Panc1 (cell line): Measurements from ENCODE around the gene CDK14. TPM values are rescaled to one million over a fixed set of nuclear protein-coding genes. Genes with fewer than 3 reads are reported as not detected.

Experiments used
- ATAC-seq: fragments of 200-7000 bp; cut with Tn5 transposase; 2 replicates; pipeline ENCODE4 v1.9.1; 2020; ENCODE audit warnings: mild to moderate bottlenecking, moderate library complexity
- BruUV-seq: library from RNA; stranded (reverse); fragments of 400-500 nt; replicated peaks from 2 replicates; lab custom pipeline; 2021; lab: Mats Ljungman, UMichigan
- CTCF ChIA-PET: fragments of 300-600 bp; sonication (Branson Sonifier 250); formaldehyde crosslinking; loops from one replicate; lab custom pipeline; 2022; ENCODE audit warnings: antibody characterized with exemption; lab: Charles Lee
- POLR2A ChIA-PET: fragments of 300-600 bp; sonication (Branson Sonifier 250); formaldehyde crosslinking; loops from one replicate; lab custom pipeline; 2022; ENCODE audit warnings: antibody characterized with exemption; lab: Charles Lee
- DNase-seq: peaks from one replicate; pipeline ENCODE4 v3.0.0-alpha.2; 2010; ENCODE audit warnings: low read depth, low spot score
- H3K27ac ChIP-seq: 2 replicates; pipeline ENCODE4 v1.5.1; 2011; ENCODE audit warnings: mild to moderate bottlenecking, low read length, inconsistent platforms
- H3K27me3 ChIP-seq: fragments of 200-500 bp; sonication (Bioruptor generic); 2 replicates; pipeline ENCODE4 v1.6.0; 2014; ENCODE audit warnings: low read length, inconsistent platforms; ENCODE audit not compliant: control insufficient read depth, insufficient read depth
- H3K36me3 ChIP-seq: fragments of 200-500 bp; sonication (Bioruptor generic); 2 replicates; pipeline ENCODE4 v1.5.1; 2014; ENCODE audit warnings: inconsistent platforms, mild to moderate bottlenecking, low read length, moderate library complexity; ENCODE audit not compliant: control insufficient read depth, insufficient read depth
- H3K4me1 ChIP-seq: 2 replicates; pipeline ENCODE4 v1.5.1; 2011; ENCODE audit warnings: inconsistent platforms, mild to moderate bottlenecking, low read length, moderate library complexity; ENCODE audit not compliant: control insufficient read depth, insufficient read depth
- H3K4me3 ChIP-seq, 2 experiments: 2 replicates each; pipeline ENCODE4 v1.5.1; 2011 to 2012; ENCODE audit warnings: low read depth in 2 of 2, low read length in 2 of 2, mild to moderate bottlenecking in 2 of 2, inconsistent platforms in 1 of 2, moderate library complexity in 1 of 2
- H3K9me3 ChIP-seq: fragments of 200-500 bp; sonication (Bioruptor generic); 2 replicates; pipeline ENCODE4 v1.5.1; 2014; ENCODE audit warnings: low read depth, mild to moderate bottlenecking, inconsistent platforms, low read length, moderate library complexity; ENCODE audit not compliant: control insufficient read depth, insufficient read depth
- CTCF ChIP-seq: fragments of 450-650 bp; IDR thresholded peaks from 2 replicates; pipeline ENCODE4 v1.5.1; 2017; ENCODE audit warnings: mild to moderate bottlenecking
- POLR2AphosphoS5 ChIP-seq: IDR thresholded peaks from 2 replicates; pipeline ENCODE4 v1.6.1; 2012; ENCODE audit warnings: mild to moderate bottlenecking, low read depth, low read length, moderate library complexity
- SIN3A ChIP-seq: IDR thresholded peaks from 2 replicates; pipeline ENCODE4 v1.6.1; 2012; ENCODE audit warnings: low read depth, mild to moderate bottlenecking, low read length, moderate library complexity, borderline replicate concordance; ENCODE audit not compliant: insufficient read depth
- TCF7L2 ChIP-seq: IDR thresholded peaks from 2 replicates; pipeline ENCODE4 v1.6.1; 2011; ENCODE audit warnings: mild to moderate bottlenecking, low read depth, low read length, inconsistent platforms
- in situ Hi-C: cut with HindIII; loops from 2 replicates; pipeline ENCODE4 v1.10.0; 2016; ENCODE audit warnings: low sequenced_read_pairs, low pct_unique_long_range_greater_than_20kb
- intact Hi-C: fragments of 100-400 bp; cut with micrococcal nuclease; formaldehyde crosslinking; loops from one replicate; pipeline ENCODE4 v1.10.0; 2022; ENCODE audit not compliant: unreplicated experiment
- total RNA-seq: library from RNA; stranded (reverse); gene quantifications from one replicate; pipeline ENCODE4 v1.2.1, GENCODE V29; 2021; ENCODE audit not compliant: unreplicated experiment
- TF ChIP-seq, protein P1 (sequence below), 2 experiments: IDR thresholded peaks; 2 replicates each; pipeline ENCODE4 v1.6.1; 2011 to 2012; ENCODE audit warnings: low read depth in 2 of 2, control low read depth in 1 of 2, low read length in 1 of 2, mild to moderate bottlenecking in 1 of 2, moderate library complexity in 1 of 2; ENCODE audit not compliant: insufficient read depth in 1 of 2

CDK14 gene
- total RNA-seq, 1 experiment from 2014 or later: 3.0 TPM

DNA sequence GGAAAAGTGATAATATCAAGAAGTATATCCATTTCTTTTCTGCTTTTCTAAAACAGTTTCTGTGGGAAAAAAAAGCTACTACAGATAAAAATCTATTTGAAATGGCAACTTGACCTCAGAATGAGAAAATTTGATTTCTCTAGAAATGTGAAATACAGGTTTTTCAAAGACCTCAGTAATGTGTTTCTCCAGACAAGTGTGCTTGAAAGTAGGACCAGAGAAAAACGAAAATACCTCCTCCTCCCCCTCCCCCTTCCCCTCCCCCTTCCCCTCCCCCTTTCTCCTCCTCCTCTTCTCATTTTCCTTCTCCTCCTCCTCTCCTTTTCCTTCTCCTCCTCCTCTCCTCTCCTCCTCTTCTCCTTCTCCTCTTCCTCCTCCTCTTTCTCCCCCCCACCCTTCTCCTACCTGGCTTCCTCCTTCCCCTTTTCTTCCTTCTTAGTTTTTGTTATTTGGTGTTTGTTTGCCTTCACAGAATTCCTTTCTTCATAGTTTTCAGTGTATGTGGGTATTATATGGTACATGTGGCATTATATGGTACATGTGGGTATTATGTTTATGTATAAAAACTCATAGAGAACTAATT, 179.4 kb downstream of the CDK14 start:
- ATAC-seq (no peak), DNase-seq (no peak)
- Histone ChIP-seq H3K4me3 (no peak overlapping the region), H3K4me1 (no peaks in the 10 kb centered on the region), H3K27me3 (no peaks in the 10 kb centered on the region), H3K36me3 (no peaks in the 10 kb centered on the region), H3K9me3 (no peaks in the 10 kb centered on the region), H3K27ac (no peak overlapping the region)
- no TSS peak for BruUV-seq
- POLR2A ChIA-PET: no interaction called here
- TF ChIP-seq TCF7L2: no peak
- no peak for TF ChIP-seq POLR2AphosphoS5
- TF ChIP-seq, protein P1, sequence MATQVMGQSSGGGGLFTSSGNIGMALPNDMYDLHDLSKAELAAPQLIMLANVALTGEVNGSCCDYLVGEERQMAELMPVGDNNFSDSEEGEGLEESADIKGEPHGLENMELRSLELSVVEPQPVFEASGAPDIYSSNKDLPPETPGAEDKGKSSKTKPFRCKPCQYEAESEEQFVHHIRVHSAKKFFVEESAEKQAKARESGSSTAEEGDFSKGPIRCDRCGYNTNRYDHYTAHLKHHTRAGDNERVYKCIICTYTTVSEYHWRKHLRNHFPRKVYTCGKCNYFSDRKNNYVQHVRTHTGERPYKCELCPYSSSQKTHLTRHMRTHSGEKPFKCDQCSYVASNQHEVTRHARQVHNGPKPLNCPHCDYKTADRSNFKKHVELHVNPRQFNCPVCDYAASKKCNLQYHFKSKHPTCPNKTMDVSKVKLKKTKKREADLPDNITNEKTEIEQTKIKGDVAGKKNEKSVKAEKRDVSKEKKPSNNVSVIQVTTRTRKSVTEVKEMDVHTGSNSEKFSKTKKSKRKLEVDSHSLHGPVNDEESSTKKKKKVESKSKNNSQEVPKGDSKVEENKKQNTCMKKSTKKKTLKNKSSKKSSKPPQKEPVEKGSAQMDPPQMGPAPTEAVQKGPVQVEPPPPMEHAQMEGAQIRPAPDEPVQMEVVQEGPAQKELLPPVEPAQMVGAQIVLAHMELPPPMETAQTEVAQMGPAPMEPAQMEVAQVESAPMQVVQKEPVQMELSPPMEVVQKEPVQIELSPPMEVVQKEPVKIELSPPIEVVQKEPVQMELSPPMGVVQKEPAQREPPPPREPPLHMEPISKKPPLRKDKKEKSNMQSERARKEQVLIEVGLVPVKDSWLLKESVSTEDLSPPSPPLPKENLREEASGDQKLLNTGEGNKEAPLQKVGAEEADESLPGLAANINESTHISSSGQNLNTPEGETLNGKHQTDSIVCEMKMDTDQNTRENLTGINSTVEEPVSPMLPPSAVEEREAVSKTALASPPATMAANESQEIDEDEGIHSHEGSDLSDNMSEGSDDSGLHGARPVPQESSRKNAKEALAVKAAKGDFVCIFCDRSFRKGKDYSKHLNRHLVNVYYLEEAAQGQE (IDR thresholded peaks at IDR 0.05; ENCODE audit: insufficient read depth in 1 of 2, low read depth in 2 of 2, low read length in 1 of 2): no peak
- no peak for TF ChIP-seq CTCF
- no peak for TF ChIP-seq SIN3A
- intact Hi-C loops (no loop called here), in situ Hi-C loops (no loop called here)
- CTCF ChIA-PET: no interaction called here

DNA sequence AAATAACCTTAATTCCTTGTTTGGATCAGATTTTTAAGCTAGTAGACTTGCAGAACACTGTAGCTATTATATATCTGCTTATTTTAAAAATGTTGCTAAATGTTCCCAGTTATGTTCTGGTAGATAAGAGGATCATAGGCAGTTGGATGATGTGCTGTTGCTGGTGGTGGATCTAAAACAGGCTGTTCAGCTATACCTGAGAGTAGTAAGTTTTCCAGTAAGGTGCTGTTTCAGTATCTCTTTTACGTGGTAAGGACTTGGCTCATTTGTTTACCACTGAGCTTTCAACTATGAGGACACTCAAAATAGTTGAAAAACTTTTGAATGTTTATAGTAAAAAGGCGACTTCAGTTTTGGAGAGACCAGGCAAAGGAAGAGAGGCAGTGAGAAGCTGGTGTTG, 180.9 kb downstream of the CDK14 start:
- H3K27me3 ChIP-seq: no peaks in the 10 kb centered on the region
- H3K9me3 ChIP-seq: no peaks in the 10 kb centered on the region
- TF ChIP-seq POLR2AphosphoS5 (no peak), SIN3A (no peak), TCF7L2 (no peak), CTCF (no peak)
- no peak overlapping the region for H3K27ac ChIP-seq
- no peaks in the 10 kb centered on the region for H3K36me3 ChIP-seq
- no peak overlapping the region for H3K4me3 ChIP-seq
- ChIA-PET POLR2A (interaction anchor here (0.6 kb wide), 1 partner anchor 174 kb away, joined by 4 read pairs; no protein-coding TSS in a partner anchor), CTCF (interaction anchor here (0.6 kb wide), 1 partner anchor 494 kb away, joined by 3 read pairs; no protein-coding TSS in a partner anchor)
- ATAC-seq: no peak
- in situ Hi-C loops: no loop called here
- H3K4me1 ChIP-seq: no peaks in the 10 kb centered on the region
- intact Hi-C loops: no loop called here
- no peak for DNase-seq
- BruUV-seq: no TSS peak
